ENCODE measurements around the gene ENTPD2. TPM values are rescaled to one million over a fixed set of nuclear protein-coding genes. Genes with fewer than 3 reads are reported as not detected.

Gene ENTPD2
- total and polyA plus RNA-seq, 9 of the 15 experiments (the other 6 are each of a cell fraction or from before 2014, with no cell fraction given) = 0.04 to 0.60 (median 0.14) TPM; not detected in 4

DNA sequence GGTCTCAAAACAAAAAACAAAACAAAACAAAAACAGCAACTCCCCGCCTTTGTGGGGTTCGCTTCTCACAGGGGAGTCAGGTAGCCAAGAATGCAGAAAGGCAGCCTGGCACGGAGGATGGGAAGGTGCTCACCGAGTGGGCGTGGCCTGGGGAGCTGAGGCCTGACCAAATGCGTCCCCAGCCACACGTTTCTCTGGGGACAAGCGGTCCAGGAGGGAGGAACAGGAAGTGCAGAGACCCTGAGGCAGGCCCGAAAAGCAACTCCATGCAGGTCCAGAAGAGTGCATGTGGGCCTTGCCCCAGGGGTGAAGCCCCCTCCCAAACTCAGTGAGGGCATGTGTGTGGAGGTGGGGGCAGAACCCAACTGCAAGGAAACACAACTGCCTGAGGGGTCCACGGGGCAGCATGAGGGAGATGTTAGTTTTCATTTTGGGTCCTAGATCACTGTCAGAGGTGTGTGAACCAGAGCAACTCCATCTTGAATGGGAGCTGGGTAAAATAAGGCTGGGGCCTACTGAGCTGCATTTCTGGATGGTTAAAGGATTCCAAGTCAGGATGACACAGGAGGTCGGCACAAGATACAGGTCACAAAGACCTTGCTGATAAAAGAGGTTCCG lies 20.9 kb upstream of the ENTPD2 start (continued):
- TF ChIP-seq, protein P1, sequence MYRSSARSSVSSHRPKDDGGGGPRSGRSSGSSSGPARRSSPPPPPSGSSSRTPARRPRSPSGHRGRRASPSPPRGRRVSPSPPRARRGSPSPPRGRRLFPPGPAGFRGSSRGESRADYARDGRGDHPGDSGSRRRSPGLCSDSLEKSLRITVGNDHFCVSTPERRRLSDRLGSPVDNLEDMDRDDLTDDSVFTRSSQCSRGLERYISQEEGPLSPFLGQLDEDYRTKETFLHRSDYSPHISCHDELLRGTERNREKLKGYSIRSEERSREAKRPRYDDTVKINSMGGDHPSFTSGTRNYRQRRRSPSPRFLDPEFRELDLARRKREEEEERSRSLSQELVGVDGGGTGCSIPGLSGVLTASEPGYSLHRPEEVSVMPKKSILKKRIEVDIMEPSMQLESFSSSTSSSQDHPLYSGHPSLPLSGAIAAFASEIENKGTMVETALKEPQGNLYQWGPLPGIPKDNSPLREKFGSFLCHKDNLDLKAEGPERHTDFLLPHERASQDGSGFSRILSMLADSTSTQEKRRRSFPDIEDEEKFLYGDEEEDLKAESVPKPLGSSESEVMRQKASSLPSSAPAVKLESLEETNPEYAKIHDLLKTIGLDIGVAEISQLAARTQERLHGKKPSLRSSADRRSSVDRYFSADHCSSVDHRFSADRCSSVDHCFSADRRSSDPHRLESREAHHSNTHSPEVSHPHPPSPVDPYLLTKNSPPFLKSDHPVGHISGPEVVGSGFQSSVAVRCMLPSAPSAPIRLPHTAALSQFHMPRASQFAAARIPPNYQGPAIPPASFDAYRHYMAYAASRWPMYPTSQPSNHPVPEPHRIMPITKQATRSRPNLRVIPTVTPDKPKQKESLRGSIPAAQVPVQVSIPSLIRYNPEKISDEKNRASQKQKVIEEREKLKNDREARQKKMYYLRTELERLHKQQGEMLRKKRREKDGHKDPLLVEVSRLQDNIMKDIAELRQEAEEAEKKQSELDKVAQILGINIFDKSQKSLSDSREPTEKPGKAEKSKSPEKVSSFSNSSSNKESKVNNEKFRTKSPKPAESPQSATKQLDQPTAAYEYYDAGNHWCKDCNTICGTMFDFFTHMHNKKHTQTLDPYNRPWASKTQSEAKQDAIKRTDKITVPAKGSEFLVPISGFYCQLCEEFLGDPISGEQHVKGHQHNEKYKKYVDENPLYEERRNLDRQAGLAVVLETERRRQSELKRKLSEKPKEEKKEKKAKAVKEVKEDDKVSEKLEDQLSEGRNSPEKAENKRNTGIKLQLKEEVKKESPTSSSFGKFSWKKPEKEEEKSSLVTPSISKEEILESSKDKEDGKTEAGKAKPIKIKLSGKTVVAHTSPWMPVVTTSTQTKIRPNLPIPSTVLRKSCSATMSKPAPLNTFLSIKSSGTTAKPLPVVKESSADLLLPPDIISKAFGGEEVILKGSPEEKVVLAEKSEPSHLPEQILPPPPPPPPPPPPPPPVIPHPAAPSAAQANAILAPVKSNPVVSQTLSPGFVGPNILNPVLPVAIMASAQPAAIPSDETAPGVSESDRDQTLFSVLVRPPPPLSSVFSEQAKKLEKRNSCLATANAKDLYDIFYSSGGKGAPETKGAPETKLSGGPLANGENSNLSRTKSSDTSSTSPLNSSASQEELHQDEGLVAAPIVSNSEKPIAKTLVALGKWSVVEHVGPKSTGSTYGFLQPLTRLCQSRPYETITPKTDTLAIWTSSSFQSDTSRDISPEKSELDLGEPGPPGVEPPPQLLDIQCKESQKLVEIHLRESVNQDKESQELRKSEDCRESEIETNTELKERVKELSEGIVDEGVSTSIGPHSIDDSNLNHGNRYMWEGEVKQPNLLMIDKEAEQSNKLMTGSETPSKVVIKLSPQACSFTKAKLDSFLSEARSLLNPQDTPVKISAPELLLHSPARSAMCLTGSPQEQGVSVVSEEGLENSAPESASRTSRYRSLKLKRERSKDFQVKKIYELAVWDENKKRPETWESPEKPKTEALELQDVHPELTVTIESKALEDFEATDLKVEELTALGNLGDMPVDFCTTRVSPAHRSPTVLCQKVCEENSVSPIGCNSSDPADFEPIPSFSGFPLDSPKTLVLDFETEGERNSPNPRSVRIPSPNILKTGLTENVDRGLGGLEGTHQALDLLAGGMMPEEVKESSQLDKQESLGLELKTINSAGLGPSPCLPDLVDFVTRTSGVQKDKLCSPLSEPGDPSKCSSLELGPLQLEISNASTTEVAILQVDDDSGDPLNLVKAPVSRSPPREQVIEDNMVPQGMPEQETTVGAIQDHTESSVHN (IDR thresholded peaks at IDR 0.05; ENCODE audit: borderline replicate concordance in 1 of 2, low read depth in 1 of 2) = no peak
- TF ChIP-seq NCOA1 (IDR thresholded peaks at IDR 0.05; ENCODE audit: low read depth) (no peak), YBX1 (IDR thresholded peaks at IDR 0.05) (no peak), ZNF134 (CRISPR knock-in tag; conservative IDR thresholded peaks at IDR 0.05) (peak; percentile 94), ZNF584 (CRISPR knock-in tag; IDR thresholded peaks at IDR 0.05; ENCODE audit: low read depth) (peak; percentile 99), ARNT (IDR thresholded peaks at IDR 0.05) (no peak), RFX7 (CRISPR knock-in tag; IDR thresholded peaks at IDR 0.05) (peak; percentile 96), ZC3H8 (IDR thresholded peaks at IDR 0.05) (no peak), ZSCAN32 (CRISPR knock-in tag; IDR thresholded peaks at IDR 0.05) (peak; percentile 85), SAFB (IDR thresholded peaks at IDR 0.05; ENCODE audit: borderline replicate concordance, low read depth, low read length) (no peak)
- TF ChIP-seq, protein P2, sequence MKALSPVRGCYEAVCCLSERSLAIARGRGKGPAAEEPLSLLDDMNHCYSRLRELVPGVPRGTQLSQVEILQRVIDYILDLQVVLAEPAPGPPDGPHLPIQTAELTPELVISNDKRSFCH (CRISPR knock-in tag; IDR thresholded peaks at IDR 0.05) = peak; percentile 96
- TF ChIP-seq, protein P2 (tag; IDR thresholded peaks at IDR 0.05) = peak; percentile 100
- TF ChIP-seq, protein P3, sequence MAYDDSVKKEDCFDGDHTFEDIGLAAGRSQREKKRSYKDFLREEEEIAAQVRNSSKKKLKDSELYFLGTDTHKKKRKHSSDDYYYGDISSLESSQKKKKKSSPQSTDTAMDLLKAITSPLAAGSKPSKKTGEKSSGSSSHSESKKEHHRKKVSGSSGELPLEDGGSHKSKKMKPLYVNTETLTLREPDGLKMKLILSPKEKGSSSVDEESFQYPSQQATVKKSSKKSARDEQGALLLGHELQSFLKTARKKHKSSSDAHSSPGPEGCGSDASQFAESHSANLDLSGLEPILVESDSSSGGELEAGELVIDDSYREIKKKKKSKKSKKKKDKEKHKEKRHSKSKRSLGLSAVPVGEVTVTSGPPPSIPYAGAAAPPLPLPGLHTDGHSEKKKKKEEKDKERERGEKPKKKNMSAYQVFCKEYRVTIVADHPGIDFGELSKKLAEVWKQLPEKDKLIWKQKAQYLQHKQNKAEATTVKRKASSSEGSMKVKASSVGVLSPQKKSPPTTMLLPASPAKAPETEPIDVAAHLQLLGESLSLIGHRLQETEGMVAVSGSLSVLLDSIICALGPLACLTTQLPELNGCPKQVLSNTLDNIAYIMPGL (CRISPR knock-in tag; IDR thresholded peaks at IDR 0.05) = no peak
- TF ChIP-seq, protein P4, sequence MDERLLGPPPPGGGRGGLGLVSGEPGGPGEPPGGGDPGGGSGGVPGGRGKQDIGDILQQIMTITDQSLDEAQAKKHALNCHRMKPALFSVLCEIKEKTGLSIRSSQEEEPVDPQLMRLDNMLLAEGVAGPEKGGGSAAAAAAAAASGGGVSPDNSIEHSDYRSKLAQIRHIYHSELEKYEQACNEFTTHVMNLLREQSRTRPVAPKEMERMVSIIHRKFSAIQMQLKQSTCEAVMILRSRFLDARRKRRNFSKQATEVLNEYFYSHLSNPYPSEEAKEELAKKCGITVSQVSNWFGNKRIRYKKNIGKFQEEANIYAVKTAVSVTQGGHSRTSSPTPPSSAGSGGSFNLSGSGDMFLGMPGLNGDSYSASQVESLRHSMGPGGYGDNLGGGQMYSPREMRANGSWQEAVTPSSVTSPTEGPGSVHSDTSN (CRISPR knock-in tag; IDR thresholded peaks at IDR 0.05; ENCODE audit: low read depth) = no peak
- TF ChIP-seq, protein P4 (tag; conservative IDR thresholded peaks at IDR 0.05; ENCODE audit: low read depth) = peak; percentile 67

Measured in K562 (cell line).